Mucosa of descending colon (tissue), 3 donors: ENCODE results near the gene TMEM82. TPM values are rescaled to one million over a fixed set of nuclear protein-coding genes. Genes with fewer than 3 reads are reported as not detected.
A peak's percentile ranks its signal among the peaks of the same experiment; 100 is the strongest.

Experiments used
- ATAC-seq: fragments of 200-7000 bp; cut with Tn5 transposase; one replicate; pipeline ENCODE4 v1.9.1; 2020; ENCODE audit warnings: mild to moderate bottlenecking, moderate library complexity
- DNase-seq, 3 donors: peaks; one replicate each; pipeline ENCODE4 v3.0.0-alpha.2; 2020
- H3K36me3 ChIP-seq: fragments of 200-600 bp; one replicate; pipeline ENCODE4 v1.8.0; 2021; ENCODE audit warnings: low read depth, mild to moderate bottlenecking
- H3K4me1 ChIP-seq: fragments of 200-600 bp; one replicate; pipeline ENCODE4 v1.8.0; 2021; ENCODE audit warnings: low read depth, mild to moderate bottlenecking
- H3K4me3 ChIP-seq: fragments of 200-600 bp; one replicate; pipeline ENCODE4 v1.8.0; 2021; ENCODE audit warnings: mild to moderate bottlenecking
- H3K9me3 ChIP-seq: fragments of 200-600 bp; one replicate; pipeline ENCODE4 v1.8.0; 2021; ENCODE audit warnings: mild to moderate bottlenecking
- intact Hi-C, 2 donors: fragments of 100-400 bp; cut with DNase I in 1 of 2; cut with micrococcal nuclease in 1 of 2; formaldehyde crosslinking; loops; one replicate each; pipeline versions ENCODE4 v1.11.0 to v1.11.1; 2022; cut with DNase I, micrococcal nuclease
- total RNA-seq, 3 donors: library from RNA; stranded (reverse); fragmentation: NEBNext Ultra II Directional in 2 of 3; extraction: Animal tissue kit (Norgen Biotek cat#: 25700) in 2 of 3; gene quantifications; one replicate each; pipeline versions ENCODE4 v1.2.1 to v1.2.4, GENCODE V29; 2021 to 2023
- TF ChIP-seq, protein P1 (sequence below): fragments of 200-600 bp; IDR thresholded peaks from one replicate; pipeline ENCODE4 v1.8.0; 2022; ENCODE audit warnings: antibody characterized with exemption, mild to moderate bottlenecking
- donor health status: DM: no; HTN: no; CAD: no; lungs with moderate emphysema.
- donor health status: DM: no; HTN: no; CAD: no.
- donor health status: DM: no; HTN: yes; CAD: no.

Gene TMEM82
- total RNA-seq, 3 donors from 2014 or later = 8.0 to 19.7 (median 16.8) TPM

DNA sequence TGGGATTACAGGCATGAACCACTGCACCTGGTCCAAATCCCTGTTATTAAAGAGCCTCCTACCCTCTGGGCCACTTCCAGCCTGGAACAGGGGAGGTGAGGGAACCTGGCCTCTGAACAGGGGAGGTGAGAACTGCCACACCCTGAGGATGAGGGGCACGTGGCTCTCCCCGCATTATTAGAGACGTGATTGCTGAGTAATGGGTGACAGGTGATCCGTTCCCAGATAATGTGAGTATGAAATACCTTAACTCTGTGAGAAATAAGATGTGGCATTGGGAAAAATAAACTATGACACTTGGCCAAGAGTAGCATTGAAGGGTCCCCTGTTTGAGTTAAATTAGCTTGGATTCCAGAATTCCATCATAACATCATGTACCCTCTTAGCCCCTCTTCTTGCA is 19.9 kb upstream of the TMEM82 start:
- H3K9me3 ChIP-seq = no peaks in the 10 kb centered on the region
- intact Hi-C loops = no loop called here
- DNase-seq (no peak), ATAC-seq (no peak)
- H3K4me3 ChIP-seq = no peak overlapping the region
- H3K36me3 ChIP-seq = peaks cover 5% of the 10 kb centered on the region
- H3K4me1 ChIP-seq = no peaks in the 10 kb centered on the region
- TF ChIP-seq, protein P1, sequence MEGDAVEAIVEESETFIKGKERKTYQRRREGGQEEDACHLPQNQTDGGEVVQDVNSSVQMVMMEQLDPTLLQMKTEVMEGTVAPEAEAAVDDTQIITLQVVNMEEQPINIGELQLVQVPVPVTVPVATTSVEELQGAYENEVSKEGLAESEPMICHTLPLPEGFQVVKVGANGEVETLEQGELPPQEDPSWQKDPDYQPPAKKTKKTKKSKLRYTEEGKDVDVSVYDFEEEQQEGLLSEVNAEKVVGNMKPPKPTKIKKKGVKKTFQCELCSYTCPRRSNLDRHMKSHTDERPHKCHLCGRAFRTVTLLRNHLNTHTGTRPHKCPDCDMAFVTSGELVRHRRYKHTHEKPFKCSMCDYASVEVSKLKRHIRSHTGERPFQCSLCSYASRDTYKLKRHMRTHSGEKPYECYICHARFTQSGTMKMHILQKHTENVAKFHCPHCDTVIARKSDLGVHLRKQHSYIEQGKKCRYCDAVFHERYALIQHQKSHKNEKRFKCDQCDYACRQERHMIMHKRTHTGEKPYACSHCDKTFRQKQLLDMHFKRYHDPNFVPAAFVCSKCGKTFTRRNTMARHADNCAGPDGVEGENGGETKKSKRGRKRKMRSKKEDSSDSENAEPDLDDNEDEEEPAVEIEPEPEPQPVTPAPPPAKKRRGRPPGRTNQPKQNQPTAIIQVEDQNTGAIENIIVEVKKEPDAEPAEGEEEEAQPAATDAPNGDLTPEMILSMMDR = no peak

DNA sequence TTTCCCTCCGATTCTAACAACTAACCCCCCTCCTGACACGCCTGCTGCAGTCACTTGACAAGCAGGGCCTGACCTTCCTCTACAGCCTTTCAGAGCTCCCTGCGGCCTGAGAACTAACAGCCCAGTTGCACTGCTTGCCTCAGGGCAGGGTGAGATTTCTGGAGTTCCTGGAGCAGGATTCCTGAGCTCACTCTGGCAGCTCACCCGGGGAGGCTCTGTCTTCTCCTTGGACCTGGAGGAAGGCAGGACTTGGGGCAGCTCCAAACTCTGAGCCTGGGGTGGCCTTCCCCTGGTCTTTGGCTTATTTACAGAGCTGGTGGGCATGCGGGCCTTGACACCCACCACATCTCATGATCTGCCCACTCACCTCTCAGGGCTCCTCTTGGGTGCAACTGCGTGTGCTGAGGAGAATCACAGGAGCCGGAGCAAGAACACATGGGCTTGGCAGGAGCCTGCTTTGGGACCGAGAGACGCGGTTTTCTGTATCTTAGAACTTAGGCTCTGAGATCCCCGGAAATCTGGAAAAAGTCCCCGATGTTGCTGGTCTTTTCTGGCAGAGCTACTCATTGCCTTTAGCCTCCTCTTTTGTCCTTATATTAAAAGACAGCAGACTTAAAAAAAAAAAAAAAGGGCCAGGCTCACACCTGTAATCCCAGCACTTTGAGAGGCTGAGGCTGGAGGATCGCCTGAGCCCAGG is 19.3 kb upstream of the TMEM82 start:
- Histone ChIP-seq H3K9me3 (no peaks in the 10 kb centered on the region), H3K4me3 (no peak overlapping the region), H3K4me1 (no peaks in the 10 kb centered on the region), H3K36me3 (peaks cover 7% of the 10 kb centered on the region)
- TF ChIP-seq, protein P1 = no peak
- no peak for ATAC-seq
- intact Hi-C loops = no loop called here
- peak in 1 of 3 donors; percentile 9 for DNase-seq

DNA sequence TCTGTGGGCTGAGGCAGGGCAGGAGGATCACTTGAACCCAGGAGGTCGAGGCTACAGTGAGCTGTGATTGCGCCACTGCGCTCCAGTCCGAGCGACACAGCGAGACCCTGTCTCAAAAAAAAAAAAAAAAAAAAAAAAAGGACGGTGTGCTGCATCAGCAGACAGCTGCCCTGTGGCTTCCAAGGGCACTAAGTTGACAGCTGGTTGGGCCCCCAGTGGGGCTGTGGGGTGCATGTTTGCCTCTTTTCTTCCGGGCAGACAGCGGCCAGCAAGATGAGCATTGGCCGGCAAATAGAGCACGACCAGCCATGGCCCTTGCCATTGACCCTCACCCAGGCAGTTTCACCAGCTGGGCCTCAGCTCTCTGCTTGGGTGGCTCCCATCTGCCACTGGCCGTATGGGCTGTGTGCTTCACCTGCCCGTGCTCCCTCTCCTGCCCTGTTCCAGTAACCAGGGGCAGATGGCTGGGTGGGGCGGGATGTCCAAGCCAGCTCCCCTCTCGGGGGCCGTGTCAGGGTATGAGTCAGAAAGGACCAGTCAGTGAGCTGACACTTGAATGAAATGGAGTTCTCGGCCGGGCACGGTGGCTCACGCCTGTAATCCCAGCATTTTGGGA is 18.6 kb upstream of the TMEM82 start:
- peaks cover 7% of the 10 kb centered on the region for H3K36me3 ChIP-seq
- no peaks in the 10 kb centered on the region for H3K9me3 ChIP-seq
- no peaks in the 10 kb centered on the region for H3K4me1 ChIP-seq
- TF ChIP-seq, protein P1 = no peak
- DNase-seq = no peak
- ATAC-seq = no peak
- intact Hi-C loops = no loop called here
- no peak overlapping the region for H3K4me3 ChIP-seq

DNA sequence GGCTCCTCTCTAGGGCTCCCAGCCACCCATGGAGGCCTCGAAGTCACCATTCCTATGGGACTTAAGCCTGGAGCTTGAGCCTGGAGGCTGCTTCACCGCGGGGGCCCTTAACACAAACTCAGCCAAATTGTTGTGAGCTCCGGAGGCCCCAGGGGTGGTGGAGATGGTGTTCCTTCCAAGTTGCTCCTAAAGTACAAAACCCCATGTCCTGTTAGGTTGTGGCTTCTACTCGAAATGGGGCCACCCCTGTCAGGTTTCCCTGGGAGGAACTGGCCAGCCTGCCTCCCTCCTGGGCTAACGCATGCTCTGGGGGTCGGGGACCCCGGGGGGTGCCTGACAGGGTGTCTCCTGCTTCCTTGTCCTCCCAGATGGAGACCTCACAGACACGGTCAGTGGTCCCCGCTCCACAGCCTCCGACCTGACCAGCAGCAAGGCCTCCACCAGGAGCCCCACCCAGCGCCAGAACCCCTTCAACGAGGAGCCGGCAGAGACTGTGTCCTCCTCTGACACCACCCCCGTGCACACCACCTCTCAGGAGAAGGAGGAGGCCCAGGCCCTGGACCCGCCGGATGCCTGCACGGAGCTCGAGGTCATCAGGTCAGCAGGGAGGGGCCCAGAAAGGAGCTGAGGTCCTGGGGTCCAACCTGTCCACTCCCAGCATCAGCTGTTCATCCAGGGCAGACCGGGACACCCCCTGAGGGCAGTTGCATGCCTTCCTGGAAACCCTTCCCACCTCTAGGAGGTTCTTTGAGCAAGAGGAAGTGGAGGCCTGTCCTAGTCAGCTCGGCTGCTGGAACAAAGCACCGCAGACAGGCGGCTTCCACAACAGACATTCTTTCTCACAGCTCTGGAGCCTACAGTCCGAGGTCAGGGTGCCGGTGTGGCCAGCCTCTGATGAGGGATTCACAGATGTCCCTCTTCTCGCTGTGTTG is 17.1 kb upstream of the TMEM82 start:
- ATAC-seq = no peak
- H3K4me1 ChIP-seq = no peaks in the 10 kb centered on the region

DNA sequence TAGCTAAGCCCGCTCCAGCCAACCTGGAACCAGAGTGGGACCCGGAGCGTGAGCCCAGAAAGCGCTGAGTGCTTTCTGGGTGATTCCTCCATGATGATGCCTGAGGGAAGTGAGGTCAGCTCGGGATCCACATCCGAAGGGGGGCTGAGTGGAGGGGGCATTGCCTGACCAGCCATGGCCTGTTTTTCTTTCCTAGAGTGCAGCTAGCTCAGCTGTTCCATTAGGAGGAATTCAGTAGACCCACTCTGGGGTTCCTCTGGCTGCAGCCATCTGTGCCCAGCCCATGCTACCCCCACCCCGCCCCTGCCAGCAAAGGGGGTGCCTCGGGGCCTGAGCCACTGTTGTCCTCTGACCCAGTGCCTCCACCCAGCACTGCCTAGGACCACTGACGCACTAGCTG is 15.8 kb upstream of the TMEM82 start:
- no peaks in the 10 kb centered on the region for H3K4me1 ChIP-seq
- no peak overlapping the region for H3K4me3 ChIP-seq
- H3K36me3 ChIP-seq = peaks cover 7% of the 10 kb centered on the region
- H3K9me3 ChIP-seq = no peaks in the 10 kb centered on the region
- DNase-seq (no peak), ATAC-seq (no peak)
- intact Hi-C loops = no loop called here
- TF ChIP-seq, protein P1 = no peak

More for the DNA sequence above, 17.1 kb upstream of the TMEM82 start:
- Histone ChIP-seq H3K4me3 (no peak overlapping the region), H3K36me3 (peaks cover 7% of the 10 kb centered on the region), H3K9me3 (no peaks in the 10 kb centered on the region)
- TF ChIP-seq, protein P1 = no peak
- intact Hi-C loops = no loop called here
- no peak for DNase-seq
